Activated naive CD8-positive, alpha-beta T cell treated with anti-CD3 and anti-CD28 coated beads, Interleukin-2, amount 10 ng/mL, durations not matched to agents 7 days and 5 days (primary cell): ENCODE measurements around the gene RGS13. TPM values are rescaled to one million over a fixed set of nuclear protein-coding genes. Genes with fewer than 3 reads are reported as not detected.

Source experiments
- ATAC-seq: fragments of 150-1000 bp; cut with Tn5 transposase; one replicate; pipeline ENCODE4 v1.10.0; 2021; ENCODE audit warnings: low read depth, moderate library complexity
- POLR2A ChIA-PET: fragments of 350-600 bp; sonication (Branson Sonifier 250); formaldehyde crosslinking; loops from one replicate; lab custom pipeline; 2021; ENCODE audit warnings: antibody characterized with exemption; lab: Charles Lee
- DNase-seq: peaks from one replicate; pipeline ENCODE4 v3.0.0; 2021
- H3K27ac Mint-ChIP-seq: one replicate; pipeline ENCODE4 v1.8.0; 2022; ENCODE audit warnings: mild to moderate bottlenecking, mixed read lengths
- H3K27me3 Mint-ChIP-seq: one replicate; pipeline ENCODE4 v1.8.0; 2022; ENCODE audit warnings: mild to moderate bottlenecking, moderate library complexity, mixed read lengths
- H3K36me3 Mint-ChIP-seq: one replicate; pipeline ENCODE4 v1.8.0; 2021; ENCODE audit warnings: mild to moderate bottlenecking, mixed read lengths
- H3K4me1 Mint-ChIP-seq: one replicate; pipeline ENCODE4 v1.8.0; 2021; ENCODE audit warnings: mixed read lengths
- H3K4me3 Mint-ChIP-seq: one replicate; pipeline ENCODE4 v1.8.0; 2022; ENCODE audit warnings: mild to moderate bottlenecking, moderate library complexity, mixed read lengths
- H3K9me3 Mint-ChIP-seq: one replicate; pipeline ENCODE4 v1.8.0; 2021; ENCODE audit warnings: mixed read lengths
- total RNA-seq, 2 experiments: library from RNA; stranded (reverse); gene quantifications; one replicate each; pipeline ENCODE4 v1.2.3, GENCODE V29; 2021

The RGS13 gene, protein sequence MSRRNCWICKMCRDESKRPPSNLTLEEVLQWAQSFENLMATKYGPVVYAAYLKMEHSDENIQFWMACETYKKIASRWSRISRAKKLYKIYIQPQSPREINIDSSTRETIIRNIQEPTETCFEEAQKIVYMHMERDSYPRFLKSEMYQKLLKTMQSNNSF
- under 1 TPM in 1 of 2 experiments, not detected in 1; 0.08 TPM for total RNA-seq

DNA sequence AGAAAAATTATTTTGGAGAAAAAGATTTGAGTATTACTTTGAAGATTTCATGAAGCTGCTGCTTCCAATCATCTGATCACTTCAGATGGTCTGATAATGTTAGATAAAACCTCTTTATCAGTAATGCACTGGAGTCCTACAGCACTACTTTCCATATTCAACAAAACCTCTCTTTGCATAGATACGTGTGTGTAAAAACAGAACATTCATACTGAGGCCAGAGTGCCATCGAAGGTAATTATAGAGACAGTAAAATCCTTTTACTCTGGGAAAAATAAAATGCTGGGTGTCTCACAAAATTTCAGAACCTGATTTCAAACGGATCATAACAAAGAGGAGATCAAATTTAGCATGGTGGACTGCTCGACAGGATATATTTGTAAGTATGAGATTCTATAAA lies at the start of gene RGS13:
TSS of gene RGS13 (plus strand) at position 209 of the 400 bp plus-strand sequence. CDS start 8,188 bp downstream, outside the sequence.
- no peaks in the 10 kb centered on the region for H3K4me1 Mint-ChIP-seq
- DNase-seq (no peak), ATAC-seq (no peak)
- peaks cover 7% of the 10 kb centered on the region for H3K27me3 Mint-ChIP-seq
- no peaks in the 10 kb centered on the region for H3K9me3 Mint-ChIP-seq
- H3K27ac Mint-ChIP-seq, result no peak within 1 kb of the TSS
- no peak within 1 kb of the TSS for H3K4me3 Mint-ChIP-seq
- H3K36me3 Mint-ChIP-seq, result no peaks in the 10 kb centered on the region
- POLR2A ChIA-PET, result no interaction called here

DNA sequence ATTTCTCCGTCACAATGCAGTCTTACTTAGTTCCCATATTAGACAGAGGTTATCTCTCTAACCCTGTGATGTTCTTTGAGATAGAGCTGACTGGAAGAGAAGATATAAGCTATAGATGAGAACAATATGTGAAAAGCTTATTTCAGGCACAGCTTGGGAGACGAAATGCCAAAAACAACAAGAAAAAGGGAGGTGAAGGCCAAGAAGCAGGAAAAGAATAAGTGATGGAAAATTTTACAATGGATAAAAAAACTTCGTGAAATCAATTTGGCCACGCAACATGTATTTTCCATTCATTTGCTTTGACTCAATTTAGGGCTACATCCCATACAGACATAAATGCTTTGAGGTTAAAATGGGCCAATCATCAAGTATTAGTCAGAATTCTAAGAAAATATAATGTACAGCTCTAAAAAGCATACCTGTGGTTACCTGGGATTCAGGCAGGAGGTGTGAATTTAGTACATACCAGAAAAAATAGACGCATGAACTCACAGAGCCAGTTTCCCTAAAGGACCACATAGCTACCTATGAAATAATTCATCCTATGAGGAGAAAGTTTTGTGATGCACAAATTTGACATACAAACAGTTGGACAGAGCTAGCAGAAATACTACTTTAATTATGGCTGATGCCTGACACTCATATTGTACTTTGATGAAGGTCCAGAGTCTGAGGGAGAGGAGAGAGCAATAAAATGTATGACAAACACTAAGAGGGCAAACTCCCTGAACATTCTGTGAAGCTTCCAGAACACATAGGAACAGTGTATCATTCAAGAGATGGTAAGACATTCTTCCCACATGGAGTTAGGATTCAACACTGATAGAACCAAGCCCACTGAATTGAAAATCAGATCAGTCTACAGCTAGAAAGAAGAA lies 48.3 kb upstream of the RGS13 start:
- peaks cover 18% of the 10 kb centered on the region for H3K27me3 Mint-ChIP-seq
- no peaks in the 10 kb centered on the region for H3K9me3 Mint-ChIP-seq
- DNase-seq, result no peak
- ATAC-seq, result no peak
- peaks cover 6% of the 10 kb centered on the region for H3K4me1 Mint-ChIP-seq
- POLR2A ChIA-PET, result no interaction called here
- no peak overlapping the region for H3K27ac Mint-ChIP-seq
- H3K36me3 Mint-ChIP-seq, result no peaks in the 10 kb centered on the region
- H3K4me3 Mint-ChIP-seq, result no peak overlapping the region

DNA sequence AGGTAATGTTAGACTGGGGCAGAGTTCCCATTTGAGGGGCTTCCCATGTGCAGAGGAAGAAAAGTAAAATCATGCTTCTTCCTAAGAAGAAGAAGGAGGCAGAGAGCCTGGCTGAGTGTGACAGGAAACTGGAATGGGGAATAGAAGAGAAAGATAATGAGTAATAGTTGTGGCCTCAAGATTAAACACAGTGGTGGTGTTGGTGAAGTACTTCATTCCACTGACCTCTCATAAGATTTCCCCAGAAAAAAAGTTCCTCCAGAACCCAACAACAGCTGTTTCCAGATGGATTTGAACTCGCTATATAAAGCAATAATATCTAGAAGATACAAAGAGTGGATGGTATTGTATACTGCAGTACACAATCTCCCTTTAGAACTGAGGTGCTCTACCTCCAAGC lies 47.4 kb upstream of the RGS13 start:
- DNase-seq (no peak), ATAC-seq (no peak)
- Mint-ChIP-seq H3K4me3 (no peak overlapping the region), H3K27ac (no peak overlapping the region), H3K27me3 (peaks cover 14% of the 10 kb centered on the region), H3K36me3 (no peaks in the 10 kb centered on the region), H3K9me3 (no peaks in the 10 kb centered on the region), H3K4me1 (peaks cover 5% of the 10 kb centered on the region)
- POLR2A ChIA-PET, result no interaction called here

DNA sequence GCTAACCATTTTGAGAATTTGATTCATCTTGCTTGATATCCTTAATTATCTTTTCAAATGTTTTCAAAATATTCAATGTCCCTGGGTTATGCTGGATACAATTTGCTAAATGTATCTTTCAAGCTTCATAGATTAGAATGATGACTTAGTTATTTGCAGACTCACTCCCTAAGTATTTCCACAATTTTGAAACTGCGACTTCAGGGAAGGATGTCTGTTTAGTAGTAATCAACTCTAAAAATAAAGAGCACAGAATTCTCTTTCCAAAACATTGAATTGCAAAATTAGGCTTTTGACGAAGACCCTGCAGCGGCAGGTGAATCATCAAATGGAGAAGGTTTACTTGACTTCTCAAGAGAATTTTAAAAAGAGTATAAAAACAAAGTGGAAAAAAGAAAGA lies 46.1 kb upstream of the RGS13 start:
- H3K27ac Mint-ChIP-seq, result no peak overlapping the region
- ATAC-seq, result no peak
- H3K36me3 Mint-ChIP-seq, result no peaks in the 10 kb centered on the region

DNA sequence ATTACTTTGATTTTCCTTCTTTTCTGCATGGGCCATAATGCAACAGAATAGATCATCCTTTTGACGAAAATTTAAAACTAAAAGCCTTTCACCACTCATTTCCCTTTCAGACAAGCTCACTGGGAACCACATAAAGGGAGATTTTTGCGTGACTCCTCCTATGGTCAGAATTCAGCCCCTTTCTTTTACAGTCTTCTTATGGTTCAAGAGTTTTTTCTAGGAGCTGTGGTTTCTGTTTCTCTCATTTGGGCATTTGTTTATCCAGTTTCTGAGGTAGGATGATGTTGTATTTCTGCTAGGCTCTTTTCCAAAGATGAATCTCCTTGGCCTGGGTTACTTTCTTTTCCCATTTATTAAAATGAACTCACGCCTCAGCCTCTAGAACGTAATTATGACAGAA lies 43.4 kb upstream of the RGS13 start:
- ATAC-seq (no peak), DNase-seq (no peak)
- no peaks in the 10 kb centered on the region for H3K36me3 Mint-ChIP-seq
- no peak overlapping the region for H3K27ac Mint-ChIP-seq
- peaks cover 5% of the 10 kb centered on the region for H3K4me1 Mint-ChIP-seq
- H3K27me3 Mint-ChIP-seq, result peaks cover 7% of the 10 kb centered on the region
- H3K4me3 Mint-ChIP-seq, result no peak overlapping the region
- POLR2A ChIA-PET, result no interaction called here
- no peaks in the 10 kb centered on the region for H3K9me3 Mint-ChIP-seq

More for the DNA sequence above, 46.1 kb upstream of the RGS13 start:
- no peak overlapping the region for H3K4me3 Mint-ChIP-seq
- DNase-seq, result no peak
- H3K9me3 Mint-ChIP-seq, result no peaks in the 10 kb centered on the region
- POLR2A ChIA-PET, result no interaction called here
- H3K4me1 Mint-ChIP-seq, result peaks cover 5% of the 10 kb centered on the region
- H3K27me3 Mint-ChIP-seq, result peaks cover 7% of the 10 kb centered on the region

DNA sequence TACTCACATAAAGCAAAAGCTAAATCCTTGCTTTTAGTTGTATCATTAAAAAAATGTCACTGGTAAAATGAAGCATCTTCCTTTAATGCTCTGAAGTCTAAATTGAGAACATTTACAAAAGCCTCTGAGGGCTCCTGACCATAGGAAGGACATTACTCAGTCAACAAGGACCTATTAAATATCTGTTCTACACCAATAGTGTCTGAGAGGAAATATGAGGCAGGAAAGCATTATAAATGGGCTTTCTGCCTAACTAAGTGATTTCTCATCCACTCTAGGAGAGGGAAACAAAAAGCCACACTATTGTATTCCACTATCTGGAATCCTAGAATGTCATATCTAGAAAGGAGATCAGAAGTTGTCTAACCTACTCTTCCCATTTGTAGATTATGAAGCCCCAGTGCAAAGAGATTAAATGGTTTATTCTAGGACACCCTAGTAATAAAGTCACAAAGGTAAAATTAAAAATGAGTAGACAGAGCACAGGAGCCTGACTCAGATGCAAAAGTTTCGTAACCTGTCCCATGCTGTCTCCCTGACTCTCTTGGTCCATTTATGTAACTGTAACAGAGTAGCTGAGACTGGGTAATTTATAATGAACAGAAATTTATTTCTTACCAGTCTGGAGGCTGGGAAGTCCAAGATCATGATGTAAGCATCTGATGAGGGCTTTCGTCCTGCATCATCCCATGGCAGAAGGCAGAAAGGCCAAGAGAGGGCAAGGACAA lies 42.8 kb upstream of the RGS13 start:
- no peak overlapping the region for H3K27ac Mint-ChIP-seq
- H3K4me1 Mint-ChIP-seq, result peaks cover 2% of the 10 kb centered on the region
- POLR2A ChIA-PET, result no interaction called here
- H3K4me3 Mint-ChIP-seq, result no peak overlapping the region
- H3K9me3 Mint-ChIP-seq, result no peaks in the 10 kb centered on the region
- H3K27me3 Mint-ChIP-seq, result peaks cover 3% of the 10 kb centered on the region
- no peaks in the 10 kb centered on the region for H3K36me3 Mint-ChIP-seq
- DNase-seq, result no peak
- no peak for ATAC-seq

DNA sequence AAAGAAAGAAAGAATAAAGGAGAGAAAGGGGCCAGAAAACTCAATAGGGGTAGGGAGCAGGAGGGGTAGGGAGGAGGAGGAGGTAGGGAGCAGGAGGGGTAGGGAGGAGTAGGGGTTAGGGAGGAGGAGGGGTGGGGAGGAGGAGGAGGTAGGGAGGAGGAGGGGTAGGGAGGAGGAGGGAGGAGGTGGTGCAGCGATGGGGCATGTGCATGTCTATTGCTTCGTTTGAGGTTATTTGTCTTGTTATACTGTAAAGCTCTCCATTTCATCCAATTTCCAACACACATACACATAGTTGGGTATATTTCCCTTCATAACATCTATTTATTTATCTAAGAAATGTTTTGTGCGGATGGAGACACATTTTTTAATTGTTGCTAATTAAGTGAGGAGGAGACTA lies 40.6 kb upstream of the RGS13 start:
- no peak for ATAC-seq
- POLR2A ChIA-PET, result no interaction called here
- H3K27ac Mint-ChIP-seq, result no peak overlapping the region
- H3K4me1 Mint-ChIP-seq, result peaks cover 2% of the 10 kb centered on the region
- H3K4me3 Mint-ChIP-seq, result no peak overlapping the region
- DNase-seq, result no peak
- no peaks in the 10 kb centered on the region for H3K9me3 Mint-ChIP-seq
- no peaks in the 10 kb centered on the region for H3K36me3 Mint-ChIP-seq
- peaks cover 2% of the 10 kb centered on the region for H3K27me3 Mint-ChIP-seq

DNA sequence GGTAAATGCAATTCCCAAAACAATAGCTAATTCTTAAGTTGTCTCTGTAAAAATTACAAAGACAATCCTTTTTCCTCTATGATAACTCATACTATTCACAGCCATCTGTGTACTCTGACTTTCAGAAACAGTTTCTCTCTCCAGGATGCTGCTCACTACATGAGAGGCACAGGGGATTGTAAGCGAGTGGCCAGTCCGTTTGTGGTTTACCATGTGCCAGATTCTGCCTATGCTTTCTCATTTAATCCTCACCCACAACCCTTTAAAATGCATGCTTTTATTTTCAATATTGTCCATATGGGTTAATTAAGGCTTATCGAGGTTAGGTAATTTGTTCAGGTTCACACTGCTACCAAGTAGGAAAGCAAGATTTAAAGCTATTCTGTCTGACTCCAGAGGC lies 37.4 kb upstream of the RGS13 start:
- no peak overlapping the region for H3K27ac Mint-ChIP-seq

DNA sequence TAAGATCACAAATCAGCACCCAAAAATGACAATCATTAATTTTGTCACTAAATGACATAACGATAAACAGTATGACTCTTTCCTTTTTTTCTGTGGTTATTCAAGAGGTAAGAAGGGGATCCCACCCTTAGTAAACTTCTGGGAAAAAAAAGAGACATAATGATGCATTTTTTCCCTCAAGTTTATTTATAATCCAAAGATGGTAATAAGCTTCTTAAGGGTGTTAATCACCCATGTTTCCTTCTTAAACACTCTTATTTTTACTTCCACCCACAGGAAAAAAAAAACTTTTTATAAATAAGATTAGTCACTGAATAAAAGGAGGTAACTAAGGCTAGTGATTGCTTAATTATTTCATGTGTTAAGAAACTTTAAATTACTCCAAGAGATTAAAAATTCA lies 35.7 kb upstream of the RGS13 start:
- ATAC-seq, result no peak
- no peak for DNase-seq
- Mint-ChIP-seq H3K4me3 (no peak overlapping the region), H3K4me1 (peaks cover 9% of the 10 kb centered on the region), H3K27me3 (peaks cover 5% of the 10 kb centered on the region), H3K9me3 (no peaks in the 10 kb centered on the region), H3K27ac (no peak overlapping the region), H3K36me3 (no peaks in the 10 kb centered on the region)
- POLR2A ChIA-PET, result no interaction called here

More for the DNA sequence above, 37.4 kb upstream of the RGS13 start:
- Mint-ChIP-seq H3K9me3 (no peaks in the 10 kb centered on the region), H3K4me1 (peaks cover 9% of the 10 kb centered on the region), H3K27me3 (peaks cover 5% of the 10 kb centered on the region), H3K36me3 (no peaks in the 10 kb centered on the region), H3K4me3 (no peak overlapping the region)
- POLR2A ChIA-PET, result no interaction called here
- DNase-seq (no peak), ATAC-seq (no peak)

DNA sequence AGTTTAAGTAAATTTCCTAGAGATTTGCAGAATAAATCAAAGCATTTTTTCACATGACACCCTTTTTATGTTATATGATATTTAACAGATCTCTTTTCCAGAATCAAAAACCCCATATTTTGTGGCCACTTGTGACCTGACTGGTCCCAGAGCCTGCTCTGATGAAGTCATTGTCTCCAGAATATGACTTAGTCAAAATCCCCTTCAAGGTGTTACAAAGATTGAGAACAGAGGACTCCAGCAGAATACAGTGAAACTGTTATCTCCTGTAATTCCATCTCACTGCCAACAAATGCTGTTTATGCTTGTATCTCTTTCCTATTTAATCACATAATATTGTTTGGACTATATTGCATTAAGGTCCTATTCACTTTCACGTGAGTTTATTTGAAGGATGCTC lies 34.8 kb upstream of the RGS13 start:
- Mint-ChIP-seq H3K4me3 (no peak overlapping the region), H3K4me1 (peaks cover 9% of the 10 kb centered on the region), H3K36me3 (no peaks in the 10 kb centered on the region), H3K27ac (no peak overlapping the region), H3K9me3 (no peaks in the 10 kb centered on the region), H3K27me3 (peaks cover 2% of the 10 kb centered on the region)
- POLR2A ChIA-PET, result no interaction called here
- ATAC-seq (no peak), DNase-seq (no peak)

DNA sequence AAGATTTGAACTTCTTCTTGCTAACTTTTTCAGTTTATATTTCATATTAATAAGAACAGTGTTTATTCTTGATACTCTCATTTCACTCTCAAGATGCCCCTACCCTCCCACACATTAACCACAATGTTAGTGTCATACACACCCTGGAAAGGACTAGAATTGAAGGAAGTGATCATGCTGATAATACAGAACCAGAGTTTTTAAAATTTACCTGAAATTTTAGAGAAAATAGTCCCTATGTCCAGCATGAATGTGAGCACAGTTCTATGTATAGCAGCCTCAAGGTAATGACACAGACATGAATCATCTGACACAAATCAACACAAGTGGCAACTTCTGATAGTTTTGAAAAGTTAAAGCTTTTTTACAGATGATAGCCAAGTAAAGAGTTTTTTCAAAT lies 34.4 kb upstream of the RGS13 start:
- DNase-seq (no peak), ATAC-seq (no peak)
- Mint-ChIP-seq H3K4me3 (no peak overlapping the region), H3K27me3 (peaks cover 2% of the 10 kb centered on the region), H3K36me3 (no peaks in the 10 kb centered on the region), H3K27ac (no peak overlapping the region), H3K9me3 (no peaks in the 10 kb centered on the region), H3K4me1 (peaks cover 9% of the 10 kb centered on the region)
- POLR2A ChIA-PET, result no interaction called here

DNA sequence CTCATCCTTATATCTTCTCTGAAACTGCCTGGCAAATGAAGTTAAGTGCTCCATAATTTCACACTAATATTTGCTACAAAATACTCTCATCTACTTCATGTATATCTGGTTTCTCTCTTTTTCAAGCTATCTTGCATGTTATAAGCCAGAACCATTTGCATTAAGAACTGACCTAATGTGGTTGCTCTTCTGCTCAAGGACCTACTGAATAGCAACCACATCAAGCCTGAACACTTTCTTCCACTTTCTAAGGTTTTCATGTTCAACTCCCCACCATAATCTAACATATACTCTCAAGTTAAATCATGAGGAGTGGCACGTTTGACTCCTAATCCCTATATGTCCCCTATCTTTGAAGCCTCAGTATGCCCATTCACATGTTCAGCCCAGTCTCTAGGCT lies 33.2 kb upstream of the RGS13 start:
- Mint-ChIP-seq H3K4me3 (no peak overlapping the region), H3K4me1 (peaks cover 9% of the 10 kb centered on the region), H3K27ac (no peak overlapping the region), H3K27me3 (peaks cover 2% of the 10 kb centered on the region), H3K9me3 (no peaks in the 10 kb centered on the region), H3K36me3 (no peaks in the 10 kb centered on the region)
- DNase-seq (no peak), ATAC-seq (no peak)
- POLR2A ChIA-PET, result no interaction called here

DNA sequence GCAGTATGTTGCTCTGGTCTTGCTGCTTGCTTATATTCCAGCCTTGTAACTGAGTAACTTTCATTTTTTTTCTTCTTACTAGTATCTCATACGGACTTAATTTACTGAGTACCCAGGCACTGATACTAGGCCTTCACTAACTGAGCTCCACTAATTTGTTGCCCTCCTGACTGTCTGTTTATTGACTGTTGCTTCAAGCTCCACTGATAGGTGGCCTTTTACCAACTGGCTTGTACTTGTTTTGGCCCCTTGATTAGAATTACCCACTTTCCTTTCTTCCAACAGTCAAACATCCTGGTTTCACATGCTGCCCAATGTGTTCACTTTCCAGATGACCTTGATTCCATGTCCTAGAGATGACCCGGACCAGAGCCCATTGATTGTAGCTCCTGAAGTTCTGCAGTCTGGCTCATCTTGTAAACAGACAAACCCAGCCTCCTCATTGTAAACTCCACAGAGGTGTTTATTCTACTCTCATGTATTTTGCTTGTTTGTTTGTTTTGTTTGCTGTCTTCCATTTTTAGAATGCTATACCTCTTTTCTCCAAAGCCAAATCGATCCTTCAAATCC lies 32.6 kb upstream of the RGS13 start:
- H3K4me1 Mint-ChIP-seq, result peaks cover 9% of the 10 kb centered on the region
- DNase-seq, result no peak
- no peaks in the 10 kb centered on the region for H3K36me3 Mint-ChIP-seq
- H3K27ac Mint-ChIP-seq, result no peak overlapping the region
- peaks cover 2% of the 10 kb centered on the region for H3K27me3 Mint-ChIP-seq
- H3K9me3 Mint-ChIP-seq, result no peaks in the 10 kb centered on the region
- no peak for ATAC-seq
- no peak overlapping the region for H3K4me3 Mint-ChIP-seq
- POLR2A ChIA-PET, result no interaction called here
